ENCODE data around the gene LILRA2.
"Not testable (repeated sequence)": the region's sequence is repeated elsewhere in the genome, so short reads cannot be mapped to it uniquely, and the experiment has no call there.

Gene LILRA2

DNA sequence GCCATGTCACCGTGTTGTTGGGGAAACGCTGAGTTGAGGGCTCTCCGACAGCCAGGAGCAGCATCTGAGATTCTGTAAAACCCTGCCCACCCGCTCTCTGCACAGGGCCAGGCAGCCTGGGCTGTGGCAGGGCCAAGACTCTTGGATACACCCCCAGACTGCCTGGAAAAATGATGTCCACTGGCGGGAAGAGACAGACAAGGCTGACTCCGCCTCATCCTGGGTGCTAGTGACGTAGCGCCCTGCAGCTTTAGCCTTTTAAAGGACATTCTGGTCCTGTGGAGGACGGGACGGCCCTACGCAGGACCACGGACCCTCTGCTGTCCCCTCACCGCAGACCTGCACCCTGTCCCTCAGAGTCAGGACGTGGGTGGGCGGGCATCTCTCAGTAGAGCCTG lies 20.7 kb upstream of the LILRA2 start:
- TF ChIP-seq, protein P1, sequence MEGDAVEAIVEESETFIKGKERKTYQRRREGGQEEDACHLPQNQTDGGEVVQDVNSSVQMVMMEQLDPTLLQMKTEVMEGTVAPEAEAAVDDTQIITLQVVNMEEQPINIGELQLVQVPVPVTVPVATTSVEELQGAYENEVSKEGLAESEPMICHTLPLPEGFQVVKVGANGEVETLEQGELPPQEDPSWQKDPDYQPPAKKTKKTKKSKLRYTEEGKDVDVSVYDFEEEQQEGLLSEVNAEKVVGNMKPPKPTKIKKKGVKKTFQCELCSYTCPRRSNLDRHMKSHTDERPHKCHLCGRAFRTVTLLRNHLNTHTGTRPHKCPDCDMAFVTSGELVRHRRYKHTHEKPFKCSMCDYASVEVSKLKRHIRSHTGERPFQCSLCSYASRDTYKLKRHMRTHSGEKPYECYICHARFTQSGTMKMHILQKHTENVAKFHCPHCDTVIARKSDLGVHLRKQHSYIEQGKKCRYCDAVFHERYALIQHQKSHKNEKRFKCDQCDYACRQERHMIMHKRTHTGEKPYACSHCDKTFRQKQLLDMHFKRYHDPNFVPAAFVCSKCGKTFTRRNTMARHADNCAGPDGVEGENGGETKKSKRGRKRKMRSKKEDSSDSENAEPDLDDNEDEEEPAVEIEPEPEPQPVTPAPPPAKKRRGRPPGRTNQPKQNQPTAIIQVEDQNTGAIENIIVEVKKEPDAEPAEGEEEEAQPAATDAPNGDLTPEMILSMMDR (IDR thresholded peaks at IDR 0.05; ENCODE audit: low read depth, low read length), result no peak
- DNase-seq (ENCODE audit: extremely low read depth, low read depth), result no peak

DNA sequence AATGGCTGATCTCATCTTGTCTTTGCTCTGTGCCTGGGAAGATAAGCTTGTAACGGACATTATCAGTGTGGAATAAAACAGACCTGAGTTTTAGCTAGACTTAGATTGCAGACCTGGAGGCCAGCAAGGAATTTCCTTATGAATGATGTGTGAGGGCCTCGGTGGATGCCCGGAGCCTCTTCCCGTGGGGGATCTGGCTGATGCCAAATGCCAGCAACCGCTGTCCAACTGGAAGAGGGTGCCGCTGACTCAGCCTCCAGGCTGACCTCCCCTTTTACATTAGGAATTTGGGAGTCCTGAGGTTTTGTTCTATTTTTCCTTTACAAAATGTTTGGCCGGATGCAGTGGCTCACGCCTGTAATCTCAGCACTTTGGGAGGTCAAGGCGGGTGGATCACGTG lies 19.6 kb upstream of the LILRA2 start:
- TF ChIP-seq, protein P1 (IDR thresholded peaks at IDR 0.05; ENCODE audit: low read depth, low read length), result no peak
- DNase-seq (ENCODE audit: extremely low read depth, low read depth), result no peak

DNA sequence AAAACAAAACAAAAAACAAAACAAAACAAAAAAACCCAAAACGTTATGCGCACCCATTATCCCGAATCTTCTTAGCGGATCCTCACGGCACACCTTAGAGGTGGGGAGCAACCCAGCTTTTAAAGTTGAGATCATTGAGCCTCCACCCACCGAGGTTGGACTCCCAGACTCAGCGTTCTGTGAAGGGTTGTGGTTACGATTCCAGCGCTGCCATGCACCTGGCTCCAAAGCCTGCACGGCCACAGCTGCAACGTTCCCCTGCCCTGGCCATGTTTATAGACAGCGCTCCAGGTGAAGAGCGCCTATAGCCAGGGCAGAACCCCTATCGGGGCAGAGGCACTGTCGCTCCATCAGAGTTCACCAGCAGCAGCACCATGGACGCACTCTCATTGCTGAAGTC lies 18.7 kb upstream of the LILRA2 start:
- TF ChIP-seq, protein P1 (IDR thresholded peaks at IDR 0.05; ENCODE audit: low read depth, low read length), result no peak
- DNase-seq (ENCODE audit: extremely low read depth, low read depth), result no peak

DNA sequence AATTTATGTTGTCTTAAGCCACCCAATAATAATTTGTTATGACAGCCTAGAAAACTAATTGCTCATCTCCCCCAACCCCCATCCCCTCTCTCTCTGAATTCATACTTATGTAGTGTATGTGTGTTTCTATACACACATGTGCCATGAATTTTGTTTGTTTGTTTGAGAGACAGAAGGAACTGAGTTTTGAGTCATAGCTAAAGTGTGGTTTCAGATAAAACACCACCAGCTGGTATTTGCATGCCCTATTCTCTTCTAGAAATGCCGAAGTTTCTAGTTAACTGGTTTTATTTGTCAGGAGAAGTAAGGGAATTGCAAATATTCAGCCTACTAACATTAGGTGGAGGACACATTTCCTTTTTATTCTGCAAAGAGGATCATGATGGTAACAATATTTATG lies 17.4 kb upstream of the LILRA2 start:
- TF ChIP-seq, protein P1 (IDR thresholded peaks at IDR 0.05; ENCODE audit: low read depth, low read length), result no peak

DNA sequence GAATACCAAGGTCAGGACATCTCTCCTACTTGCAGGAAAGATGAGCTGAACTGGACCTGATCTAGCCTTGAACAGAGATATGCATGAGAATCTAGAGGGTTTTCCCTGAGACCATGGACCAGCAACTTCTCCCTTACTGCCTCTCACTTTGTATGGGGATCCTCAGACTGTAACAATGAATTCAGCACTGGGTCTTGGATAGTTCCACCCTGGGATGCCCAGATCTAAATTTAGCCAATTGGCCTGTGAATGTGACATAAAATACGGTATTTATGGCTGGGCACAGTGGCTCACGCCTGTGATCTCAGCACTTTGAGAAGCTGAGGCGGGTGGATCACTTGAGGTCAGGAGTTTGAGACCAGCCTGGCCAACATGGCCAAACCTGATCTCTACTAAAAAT lies 15.3 kb upstream of the LILRA2 start:
- DNase-seq (ENCODE audit: extremely low read depth, low read depth), result no peak
- TF ChIP-seq, protein P1 (IDR thresholded peaks at IDR 0.05; ENCODE audit: low read depth, low read length), result no peak

More for the DNA sequence above, 17.4 kb upstream of the LILRA2 start:
- no peak for DNase-seq (ENCODE audit: extremely low read depth, low read depth)

DNA sequence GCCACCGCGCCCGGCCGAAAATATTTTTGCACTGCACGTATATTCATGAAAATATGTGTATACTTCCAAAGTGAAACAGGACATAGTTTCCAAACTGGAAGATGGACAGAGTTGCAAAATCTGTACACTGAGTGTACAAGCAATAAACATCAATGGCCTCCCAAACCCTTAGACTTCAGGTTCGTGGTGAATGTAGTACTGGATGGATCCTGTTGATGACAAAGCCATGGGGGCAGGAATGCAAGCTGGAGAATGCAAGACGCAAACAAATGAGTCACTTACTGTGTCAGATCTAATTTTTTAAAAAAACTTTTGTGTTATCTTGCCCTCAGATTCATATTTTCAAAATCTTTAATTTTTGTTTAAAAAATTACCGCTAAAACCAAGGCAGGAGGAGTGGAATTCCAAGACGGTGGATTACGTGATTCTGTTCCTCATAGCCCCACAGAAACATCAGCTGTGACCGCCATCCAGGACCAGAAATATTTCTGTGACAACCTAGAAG lies 12.7 kb upstream of the LILRA2 start:
- no peak for DNase-seq (ENCODE audit: extremely low read depth, low read depth)
- TF ChIP-seq, protein P1 (IDR thresholded peaks at IDR 0.05; ENCODE audit: low read depth, low read length), result no peak

DNA sequence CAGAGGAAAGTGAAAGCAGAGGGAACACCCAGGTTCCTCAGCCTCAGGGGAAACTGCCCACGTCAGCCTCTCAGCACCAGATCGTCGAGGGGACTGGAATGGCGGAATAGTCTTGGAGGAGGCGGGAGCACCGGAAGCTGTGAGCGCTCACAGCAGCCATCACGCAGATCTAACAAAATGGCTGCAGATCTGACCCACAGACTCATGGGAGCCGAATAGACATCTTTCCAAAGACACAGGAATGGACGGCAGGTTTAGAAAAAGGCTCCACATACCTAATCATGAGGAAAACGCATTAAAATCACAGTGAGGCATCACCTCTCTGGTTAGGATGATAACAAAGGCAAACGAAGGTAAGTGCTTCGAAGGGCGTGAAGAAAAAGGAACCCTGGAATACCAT lies 11.8 kb upstream of the LILRA2 start:
- DNase-seq (ENCODE audit: extremely low read depth, low read depth), result no peak
- TF ChIP-seq, protein P1 (IDR thresholded peaks at IDR 0.05; ENCODE audit: low read depth, low read length), result no peak

DNA sequence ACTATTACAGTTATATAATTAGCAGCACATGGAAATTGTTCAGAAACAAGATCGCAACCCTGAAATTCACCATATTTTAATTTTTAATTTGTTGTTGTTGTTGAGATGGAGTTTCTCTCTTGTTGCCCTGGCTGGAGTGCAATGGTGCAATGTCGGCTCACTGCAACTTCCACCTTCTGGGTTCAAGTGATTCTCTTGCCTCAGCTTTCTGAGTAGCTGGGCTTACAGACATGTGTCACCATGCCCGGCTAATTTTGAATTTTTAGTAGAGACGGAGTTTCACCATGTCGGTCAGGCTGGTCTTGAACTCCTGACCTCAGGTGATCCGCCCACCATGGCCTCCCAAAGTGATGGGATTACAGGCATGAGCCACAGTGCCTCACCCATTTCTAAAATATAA lies 10.4 kb upstream of the LILRA2 start:
- not testable (repeated sequence) for DNase-seq (ENCODE audit: extremely low read depth, low read depth)
